ENCODE data around the gene CYB5R2. TPM values are rescaled to one million over a fixed set of nuclear protein-coding genes. Genes with fewer than 3 reads are reported as not detected.
A peak's percentile ranks its signal among the peaks of the same experiment; 100 is the strongest.

Gene CYB5R2
- polyA plus RNA-seq, 1 donor (not counting 4 experiments of a cell fraction or from before 2014, with no cell fraction given): 24.7 TPM

DNA sequence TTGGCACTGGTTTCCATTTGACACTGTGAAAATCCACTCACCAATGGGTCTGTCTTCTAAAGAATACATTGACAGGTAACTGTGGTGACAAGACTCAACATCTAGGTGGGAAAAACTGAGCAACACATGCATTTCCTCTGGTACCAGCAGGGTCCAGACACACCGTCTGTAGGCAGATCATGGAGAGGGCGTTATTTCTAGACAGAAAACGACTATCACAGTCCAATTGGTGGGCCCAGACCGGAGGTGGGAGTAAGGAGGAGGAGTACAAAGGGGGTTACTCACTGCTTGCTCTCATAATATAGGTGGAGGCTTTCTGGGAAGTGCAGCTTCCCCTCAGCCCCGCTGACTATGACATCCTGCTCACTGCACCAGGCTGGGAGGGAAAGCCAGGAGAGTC, 23.1 kb upstream of the CYB5R2 start:
- Histone ChIP-seq H3K79me2 (ENCODE audit: control insufficient read depth, insufficient read depth, low read length) (no peaks in the 10 kb centered on the region), H3K4me3 (ENCODE audit: control insufficient read depth in 2 of 3, extremely low read depth in 1 of 3, insufficient read depth in 2 of 3, low read depth in 1 of 3, low read length in 3 of 3) (no peak overlapping the region), H2AFZ (ENCODE audit: control insufficient read depth, low read length) (no peak overlapping the region), H3K4me1 (ENCODE audit: control insufficient read depth, extremely low read depth, insufficient read depth, low read length) (no peaks in the 10 kb centered on the region), H3K9ac (ENCODE audit: control insufficient read depth, extremely low read depth, insufficient read depth, low read length) (no peak overlapping the region), H3K27ac (ENCODE audit: control insufficient read depth, insufficient read depth, low read length) (no peak overlapping the region), H4K20me1 (ENCODE audit: control insufficient read depth, extremely low read depth, insufficient read depth, low read length) (no peaks in the 10 kb centered on the region), H3K27me3 (ENCODE audit: control insufficient read depth, extremely low read depth, insufficient read depth, low read length) (no peaks in the 10 kb centered on the region), H3K9me1 (ENCODE audit: control insufficient read depth, extremely low read depth, insufficient read depth, low read length) (no peaks in the 10 kb centered on the region), H3K4me2 (ENCODE audit: control insufficient read depth, extremely low read depth, insufficient read depth, low read depth, low read length) (no peak overlapping the region), H3K36me3 (ENCODE audit: control insufficient read depth in 2 of 2, extremely low read depth in 1 of 2, insufficient read depth in 2 of 2, low read length in 2 of 2) (no peaks in the 10 kb centered on the region), H3K9me3 (ENCODE audit: control insufficient read depth, low read depth, low read length) (no peaks in the 10 kb centered on the region)
- FAIRE-seq: no peak
- no peak for DNase-seq (ENCODE audit: low read depth, low spot score)
- dilution Hi-C loops (cut with MboI; ENCODE audit: extremely low pct_ligation_motif_present, low sequenced_read_pairs): no loop called here
- TF ChIP-seq, protein P1, sequence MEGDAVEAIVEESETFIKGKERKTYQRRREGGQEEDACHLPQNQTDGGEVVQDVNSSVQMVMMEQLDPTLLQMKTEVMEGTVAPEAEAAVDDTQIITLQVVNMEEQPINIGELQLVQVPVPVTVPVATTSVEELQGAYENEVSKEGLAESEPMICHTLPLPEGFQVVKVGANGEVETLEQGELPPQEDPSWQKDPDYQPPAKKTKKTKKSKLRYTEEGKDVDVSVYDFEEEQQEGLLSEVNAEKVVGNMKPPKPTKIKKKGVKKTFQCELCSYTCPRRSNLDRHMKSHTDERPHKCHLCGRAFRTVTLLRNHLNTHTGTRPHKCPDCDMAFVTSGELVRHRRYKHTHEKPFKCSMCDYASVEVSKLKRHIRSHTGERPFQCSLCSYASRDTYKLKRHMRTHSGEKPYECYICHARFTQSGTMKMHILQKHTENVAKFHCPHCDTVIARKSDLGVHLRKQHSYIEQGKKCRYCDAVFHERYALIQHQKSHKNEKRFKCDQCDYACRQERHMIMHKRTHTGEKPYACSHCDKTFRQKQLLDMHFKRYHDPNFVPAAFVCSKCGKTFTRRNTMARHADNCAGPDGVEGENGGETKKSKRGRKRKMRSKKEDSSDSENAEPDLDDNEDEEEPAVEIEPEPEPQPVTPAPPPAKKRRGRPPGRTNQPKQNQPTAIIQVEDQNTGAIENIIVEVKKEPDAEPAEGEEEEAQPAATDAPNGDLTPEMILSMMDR (optimal IDR thresholded peaks at IDR 0.05 in 1 of 3, IDR thresholded peaks at IDR 0.05 in 1 of 3, conservative IDR thresholded peaks at IDR 0.05 in 1 of 3; ENCODE audit: extremely low read depth in 1 of 3, insufficient read depth in 2 of 3, low read length in 3 of 3): no peak
- TF ChIP-seq EZH2 (IDR thresholded peaks at IDR 0.05; ENCODE audit: low read length): no peak

DNA sequence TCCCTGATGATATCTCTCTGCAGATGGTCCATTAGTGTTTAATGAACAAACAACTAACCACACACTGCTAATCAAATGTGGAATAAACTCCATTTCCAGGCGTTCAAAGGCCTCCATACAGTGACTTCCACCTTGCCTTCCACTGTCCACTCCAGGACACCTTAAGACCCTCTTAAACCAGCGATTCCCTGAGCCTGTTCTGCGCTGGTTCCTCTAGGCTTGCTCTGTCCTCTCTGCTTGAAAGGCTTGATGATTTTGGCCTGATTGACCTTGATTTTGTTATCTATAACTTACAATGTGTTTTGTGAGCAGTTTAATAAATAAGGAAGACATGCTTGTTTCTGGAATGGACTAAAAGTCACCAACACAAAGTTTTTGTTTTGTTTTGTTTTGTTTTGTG, 20.9 kb upstream of the CYB5R2 start:
- FAIRE-seq (no peak), DNase-seq (ENCODE audit: low read depth, low spot score) (no peak)
- no peaks in the 10 kb centered on the region for H3K79me2 ChIP-seq (ENCODE audit: control insufficient read depth, insufficient read depth, low read length)
- H3K9me3 ChIP-seq (ENCODE audit: control insufficient read depth, low read depth, low read length): no peaks in the 10 kb centered on the region
- no peaks in the 10 kb centered on the region for H4K20me1 ChIP-seq (ENCODE audit: control insufficient read depth, extremely low read depth, insufficient read depth, low read length)
- no peak overlapping the region for H3K9ac ChIP-seq (ENCODE audit: control insufficient read depth, extremely low read depth, insufficient read depth, low read length)
- H3K36me3 ChIP-seq (ENCODE audit: control insufficient read depth in 2 of 2, extremely low read depth in 1 of 2, insufficient read depth in 2 of 2, low read length in 2 of 2): no peaks in the 10 kb centered on the region
- H2AFZ ChIP-seq (ENCODE audit: control insufficient read depth, low read length): no peak overlapping the region
- H3K27ac ChIP-seq (ENCODE audit: control insufficient read depth, insufficient read depth, low read length): no peak overlapping the region
- no peaks in the 10 kb centered on the region for H3K4me1 ChIP-seq (ENCODE audit: control insufficient read depth, extremely low read depth, insufficient read depth, low read length)
- H3K4me3 ChIP-seq (ENCODE audit: control insufficient read depth in 2 of 3, extremely low read depth in 1 of 3, insufficient read depth in 2 of 3, low read depth in 1 of 3, low read length in 3 of 3): peak overlapping the region in 1 of 3 experiments; percentile 16
- no peaks in the 10 kb centered on the region for H3K9me1 ChIP-seq (ENCODE audit: control insufficient read depth, extremely low read depth, insufficient read depth, low read length)
- peak overlapping the region; percentile 0 for H3K4me2 ChIP-seq (ENCODE audit: control insufficient read depth, extremely low read depth, insufficient read depth, low read depth, low read length)
- TF ChIP-seq, protein P1 (optimal IDR thresholded peaks at IDR 0.05 in 1 of 3, IDR thresholded peaks at IDR 0.05 in 1 of 3, conservative IDR thresholded peaks at IDR 0.05 in 1 of 3; ENCODE audit: extremely low read depth in 1 of 3, insufficient read depth in 2 of 3, low read length in 3 of 3): no peak
- no peak for TF ChIP-seq EZH2 (IDR thresholded peaks at IDR 0.05; ENCODE audit: low read length)
- dilution Hi-C loops (cut with MboI; ENCODE audit: extremely low pct_ligation_motif_present, low sequenced_read_pairs): no loop called here
- H3K27me3 ChIP-seq (ENCODE audit: control insufficient read depth, extremely low read depth, insufficient read depth, low read length): no peaks in the 10 kb centered on the region
